AG08396 (cell line): ENCODE data around the gene TMEM116.
A peak's percentile ranks its signal among the peaks of the same experiment; 100 is the strongest.

Experiments
- DNase-seq: peaks from one replicate; pipeline ENCODE4 v3.0.0; 2012; ENCODE audit warnings: low spot score, mixed read lengths

TMEM116 gene

DNA sequence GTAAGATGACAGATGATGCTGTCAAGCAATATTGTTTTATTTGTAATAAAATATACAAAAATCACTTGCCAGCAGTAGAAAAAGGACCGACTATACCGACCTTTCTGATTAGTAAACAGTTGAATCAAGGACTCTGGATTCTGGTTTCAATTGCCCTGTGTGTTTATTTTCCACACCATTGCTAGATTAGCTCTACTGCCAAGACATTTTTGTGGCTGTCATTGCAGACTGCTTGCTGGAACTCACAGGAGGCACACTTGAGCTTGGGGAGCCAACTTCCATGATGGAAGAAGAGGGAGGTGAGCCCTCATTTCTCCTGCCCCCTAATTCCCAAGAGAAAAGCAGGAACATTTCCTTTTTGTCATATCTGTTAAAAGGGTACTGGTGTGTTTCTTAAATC lies 119.7 kb downstream of the TMEM116 start:
- DNase-seq, result peak; percentile 51

DNA sequence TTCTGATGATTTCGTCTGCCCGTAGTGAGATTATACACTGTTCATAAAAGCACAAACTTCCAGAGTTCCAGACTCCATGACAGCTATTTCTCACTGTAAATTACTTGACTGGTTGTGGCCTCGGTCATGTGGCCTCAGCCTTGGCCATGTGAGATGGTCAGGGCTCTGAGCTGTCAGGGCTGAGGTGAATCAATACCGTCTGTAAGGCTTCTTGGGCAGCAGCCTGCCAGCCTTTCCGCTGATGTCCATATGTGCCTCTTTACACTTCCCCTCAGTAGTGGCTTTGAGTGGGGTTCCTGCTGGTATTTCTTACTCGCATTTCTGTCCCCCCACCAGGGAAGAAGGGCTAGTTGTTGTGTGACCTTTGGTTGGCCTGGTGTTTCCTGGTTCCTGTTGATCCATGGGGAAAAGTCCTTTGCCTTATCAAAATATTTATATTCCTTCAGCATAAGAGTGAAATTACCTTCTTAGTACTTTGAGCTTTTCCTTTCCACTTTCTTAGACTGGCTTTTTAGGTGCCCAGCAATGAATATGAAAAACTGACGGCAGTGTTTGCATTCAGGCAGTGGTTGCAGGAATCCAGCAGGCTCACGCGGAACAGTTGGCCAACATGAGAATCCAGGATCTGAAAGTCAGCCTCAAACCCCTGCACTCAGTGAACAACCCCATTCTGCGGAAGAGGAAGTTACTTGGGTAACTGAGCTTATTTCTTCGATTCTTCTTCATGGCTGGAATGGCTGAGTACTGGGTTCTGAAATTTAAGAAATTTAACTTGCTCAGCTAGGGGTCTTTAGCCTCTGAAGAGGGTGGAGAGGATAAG lies 124.8 kb downstream of the TMEM116 start:
- no peak for DNase-seq

DNA sequence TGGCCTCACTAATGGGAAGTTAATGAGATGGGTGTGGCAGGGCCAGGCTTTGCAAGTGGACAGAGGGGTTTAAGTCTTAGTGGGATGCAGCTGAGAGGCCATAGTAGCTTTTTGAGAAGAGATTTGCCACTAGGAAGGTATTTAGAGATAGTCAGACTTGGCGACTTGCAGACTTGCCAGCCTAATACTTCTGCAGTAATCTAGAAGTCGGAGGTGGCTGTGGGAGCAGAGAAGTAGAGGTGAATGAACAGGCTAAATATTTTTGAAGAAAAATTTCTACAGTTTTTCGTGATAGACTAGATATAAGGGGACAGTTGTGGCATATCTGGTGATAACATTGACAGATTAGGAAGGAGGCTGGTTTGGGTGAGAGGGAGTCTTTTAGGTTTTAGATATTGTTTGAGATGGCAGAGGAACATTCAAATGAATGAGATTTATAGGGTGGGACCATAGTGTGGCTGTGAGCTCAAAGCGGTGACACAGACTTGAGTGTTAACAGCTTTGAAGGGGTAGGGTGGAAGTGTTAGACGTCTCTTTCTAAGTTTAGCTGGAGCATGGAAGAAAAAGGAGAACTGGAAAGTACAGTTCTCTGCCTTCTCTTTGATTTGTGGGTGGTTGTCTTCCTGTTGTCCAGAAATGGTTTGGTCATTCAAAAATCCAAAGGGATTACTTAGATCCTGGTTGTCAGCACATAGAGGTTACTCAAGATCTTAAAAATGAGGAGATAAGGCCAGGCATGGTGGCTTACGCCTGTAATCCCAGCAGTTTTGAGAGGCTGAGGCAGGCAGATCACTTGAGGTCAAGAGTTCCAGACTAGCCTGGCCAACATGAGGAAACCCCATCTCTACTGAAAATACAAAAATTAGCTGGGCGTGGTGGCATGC lies 126.1 kb downstream of the TMEM116 start:
- DNase-seq, result no peak

DNA sequence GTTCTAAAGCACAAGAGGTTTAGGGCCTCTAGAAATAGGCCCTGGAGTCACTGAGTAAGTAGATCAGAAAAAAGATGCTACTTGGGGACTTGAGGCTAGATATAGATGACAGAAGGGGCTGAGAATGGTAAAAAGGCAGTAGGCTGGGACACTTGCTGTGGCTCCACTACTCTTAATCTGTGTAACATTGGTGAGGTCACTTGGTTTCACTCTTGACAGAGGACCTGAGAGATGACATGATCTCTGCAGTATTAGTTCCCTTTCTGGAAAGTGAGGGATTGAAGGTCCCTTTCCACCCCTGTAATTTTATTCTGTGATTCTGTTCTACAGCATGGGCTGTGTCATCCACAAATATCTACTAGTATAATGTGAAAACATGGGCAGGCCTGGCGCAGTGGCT lies 131.2 kb downstream of the TMEM116 start:
- no peak for DNase-seq
